CD4-positive, alpha-beta T cell (primary cell): ENCODE results near the gene GSK3B. TPM values are rescaled to one million over a fixed set of nuclear protein-coding genes. Genes with fewer than 3 reads are reported as not detected.

Experiments used
- ATAC-seq: fragments of 200-7000 bp; cut with Tn5 transposase; one replicate; pipeline ENCODE4 v1.10.0; 2022; ENCODE audit warnings: mild to moderate bottlenecking; ENCODE audit not compliant: poor library complexity
- CTCF ChIA-PET: fragments of 350-600 bp; sonication (Branson Sonifier 250); formaldehyde crosslinking; loops from one replicate; lab custom pipeline; 2021; ENCODE audit warnings: antibody characterized with exemption, inconsistent platforms; lab: Charles Lee
- POLR2A ChIA-PET: fragments of 350-600 bp; sonication (Branson Sonifier 250); formaldehyde crosslinking; loops from one replicate; lab custom pipeline; 2021; ENCODE audit warnings: antibody characterized with exemption, inconsistent platforms; lab: Charles Lee
- DNase-seq, 14 experiments: peaks; one replicate each; pipeline ENCODE4 v3.0.0-alpha.2; 2013 to 2020; ENCODE audit warnings: mixed read lengths in 2 of 14
- H3K27ac ChIP-seq, 2 donors: one replicate each; pipeline versions ENCODE4 v1.5.1 to v1.7.0; 2013; ENCODE audit warnings: low read length in 2 of 2, low read depth in 1 of 2, mild to moderate bottlenecking in 1 of 2
- H3K27me3 ChIP-seq, 2 experiments: 1 replicate in 1 of 2; 2 replicates in 1 of 2; pipeline versions ENCODE4 v1.6.1 to v1.7.0; 2013; ENCODE audit warnings: low read length in 2 of 2, control low read depth in 1 of 2, mild to moderate bottlenecking in 1 of 2, moderate library complexity in 1 of 2; ENCODE audit not compliant: insufficient read depth in 2 of 2, control insufficient read depth in 1 of 2
- H3K36me3 ChIP-seq: one replicate; pipeline ENCODE4 v1.6.1; 2013; ENCODE audit warnings: low read length, control low read depth; ENCODE audit not compliant: insufficient read depth
- H3K4me1 ChIP-seq: one replicate; pipeline ENCODE4 v1.6.1; 2013; ENCODE audit warnings: low read length, control low read depth; ENCODE audit not compliant: insufficient read depth
- H3K4me3 ChIP-seq: one replicate; pipeline ENCODE4 v1.5.1; 2013; ENCODE audit warnings: mild to moderate bottlenecking, low read length, moderate library complexity
- H3K9me3 ChIP-seq, 2 experiments: 1 replicate in 1 of 2; 2 replicates in 1 of 2; pipeline versions ENCODE4 v1.6.1 to v1.7.0; 2013; ENCODE audit warnings: low read length in 2 of 2, mild to moderate bottlenecking in 2 of 2, control low read depth in 1 of 2, moderate library complexity in 1 of 2; ENCODE audit not compliant: control insufficient read depth in 1 of 2, insufficient read depth in 1 of 2
- H3K27ac Mint-ChIP-seq: one replicate; pipeline ENCODE4 v1.8.0; 2020; ENCODE audit warnings: mixed read lengths
- H3K27me3 Mint-ChIP-seq: one replicate; pipeline ENCODE4 v1.8.0; 2021; ENCODE audit warnings: mixed read lengths
- H3K36me3 Mint-ChIP-seq: one replicate; pipeline ENCODE4 v1.8.0; 2021; ENCODE audit warnings: low read depth, mixed read lengths
- H3K4me1 Mint-ChIP-seq: one replicate; pipeline ENCODE4 v1.8.0; 2021; ENCODE audit warnings: low read depth, mixed read lengths
- H3K4me3 Mint-ChIP-seq: one replicate; pipeline ENCODE4 v1.8.0; 2020; ENCODE audit warnings: mild to moderate bottlenecking, mixed read lengths
- H3K9me3 Mint-ChIP-seq: one replicate; pipeline ENCODE4 v1.8.0; 2020; ENCODE audit warnings: mixed read lengths
- intact Hi-C, 2 experiments: fragments of 100-400 bp; cut with DNase I in 1 of 2; cut with micrococcal nuclease in 1 of 2; formaldehyde crosslinking; loops; one replicate each; pipeline versions ENCODE4 v1.15.1 to v1.9.0; 2023 to 2025; cut with DNase I, micrococcal nuclease
- total RNA-seq, 174 experiments: library from RNA in 2 of 174; stranded (reverse) in 2 of 174; gene quantifications; one replicate each; pipeline ENCODE4 v1.2.3 and lab custom pipeline; 2021 to 2026
- TF ChIP-seq, protein P1 (sequence below): fragments of 200-600 bp; IDR thresholded peaks from one replicate; pipeline ENCODE4 v1.8.0; 2022; ENCODE audit warnings: antibody characterized with exemption, mild to moderate bottlenecking

Gene GSK3B
- total RNA-seq, 2 experiments from 2014 or later: 27.9 to 29.1 TPM

DNA sequence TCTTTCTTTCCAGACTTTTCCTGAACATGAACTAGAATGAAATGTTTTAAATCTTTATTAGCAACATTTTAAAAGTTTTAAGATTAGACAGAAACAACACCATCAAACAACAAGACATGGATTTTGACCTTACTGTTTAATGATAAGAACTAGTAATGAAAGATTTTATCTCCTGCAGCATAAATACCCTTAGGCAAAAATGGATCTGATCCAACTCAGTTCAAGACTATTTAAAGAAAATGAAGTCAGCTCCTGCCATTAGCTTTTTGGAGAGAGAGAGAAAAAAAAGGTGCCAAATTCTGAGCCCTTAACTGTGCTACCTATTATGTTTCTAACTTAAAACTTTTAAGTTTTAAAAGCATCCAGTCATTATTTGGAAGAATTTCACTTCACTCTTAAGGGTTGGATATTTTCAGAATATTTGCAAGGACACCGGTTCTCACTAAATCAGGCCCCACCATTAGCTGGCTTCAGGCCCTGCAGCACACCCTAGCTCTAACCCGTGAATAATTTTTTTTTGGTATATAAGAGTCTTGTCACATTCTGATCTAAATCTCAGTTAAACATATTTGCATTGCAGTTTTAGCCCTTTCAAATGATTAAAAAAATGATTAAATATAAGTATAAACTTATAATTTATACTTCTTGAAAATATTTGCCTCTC is 252.3 kb downstream of the GSK3B start:
- ChIA-PET POLR2A (interaction anchor here (0.7 kb wide), 1 partner anchor 254 kb away, joined by 3 read pairs; no protein-coding TSS in a partner anchor), CTCF (no interaction called here)

DNA sequence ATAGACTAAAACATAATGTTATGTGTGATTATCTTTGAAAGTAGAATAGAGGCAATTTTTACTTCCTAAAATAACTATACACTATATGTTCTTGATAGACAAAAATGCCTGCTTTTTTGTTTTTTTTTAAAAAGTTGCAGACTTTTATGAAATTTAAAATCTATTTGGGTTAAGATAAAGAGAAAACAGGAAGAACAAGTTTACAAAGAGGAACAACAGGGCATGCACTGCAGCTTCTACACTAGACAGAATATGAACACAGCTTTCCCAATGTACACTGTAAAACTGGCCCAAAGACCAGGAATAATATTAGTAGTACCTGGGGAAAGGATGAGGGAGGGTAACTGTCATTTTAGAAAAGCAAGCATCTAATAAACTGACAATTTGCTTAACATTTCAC is 258.7 kb downstream of the GSK3B start:
- H3K36me3 ChIP-seq: peaks cover 10% of the 10 kb centered on the region
- ChIA-PET POLR2A (no interaction called here), CTCF (no interaction called here)
- H3K4me1 ChIP-seq: no peaks in the 10 kb centered on the region
- intact Hi-C loops: no loop called here
- H3K4me1 Mint-ChIP-seq: peaks cover 16% of the 10 kb centered on the region
- no peak for DNase-seq
- H3K27me3 ChIP-seq: no peaks in the 10 kb centered on the region
- ATAC-seq: no peak
- peaks cover 38% of the 10 kb centered on the region for H3K36me3 Mint-ChIP-seq
- TF ChIP-seq, protein P1, sequence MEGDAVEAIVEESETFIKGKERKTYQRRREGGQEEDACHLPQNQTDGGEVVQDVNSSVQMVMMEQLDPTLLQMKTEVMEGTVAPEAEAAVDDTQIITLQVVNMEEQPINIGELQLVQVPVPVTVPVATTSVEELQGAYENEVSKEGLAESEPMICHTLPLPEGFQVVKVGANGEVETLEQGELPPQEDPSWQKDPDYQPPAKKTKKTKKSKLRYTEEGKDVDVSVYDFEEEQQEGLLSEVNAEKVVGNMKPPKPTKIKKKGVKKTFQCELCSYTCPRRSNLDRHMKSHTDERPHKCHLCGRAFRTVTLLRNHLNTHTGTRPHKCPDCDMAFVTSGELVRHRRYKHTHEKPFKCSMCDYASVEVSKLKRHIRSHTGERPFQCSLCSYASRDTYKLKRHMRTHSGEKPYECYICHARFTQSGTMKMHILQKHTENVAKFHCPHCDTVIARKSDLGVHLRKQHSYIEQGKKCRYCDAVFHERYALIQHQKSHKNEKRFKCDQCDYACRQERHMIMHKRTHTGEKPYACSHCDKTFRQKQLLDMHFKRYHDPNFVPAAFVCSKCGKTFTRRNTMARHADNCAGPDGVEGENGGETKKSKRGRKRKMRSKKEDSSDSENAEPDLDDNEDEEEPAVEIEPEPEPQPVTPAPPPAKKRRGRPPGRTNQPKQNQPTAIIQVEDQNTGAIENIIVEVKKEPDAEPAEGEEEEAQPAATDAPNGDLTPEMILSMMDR: no peak
- H3K27ac ChIP-seq: no peak overlapping the region
- H3K27me3 Mint-ChIP-seq: no peaks in the 10 kb centered on the region
- H3K4me3 ChIP-seq: no peak overlapping the region
- H3K9me3 Mint-ChIP-seq: no peaks in the 10 kb centered on the region
- H3K4me3 Mint-ChIP-seq: no peak overlapping the region
- no peaks in the 10 kb centered on the region for H3K9me3 ChIP-seq
- H3K27ac Mint-ChIP-seq: no peak overlapping the region

More for the DNA sequence above, 252.3 kb downstream of the GSK3B start:
- no peaks in the 10 kb centered on the region for H3K27me3 ChIP-seq
- no peaks in the 10 kb centered on the region for H3K27me3 Mint-ChIP-seq
- no peak for DNase-seq
- ATAC-seq: no peak
- H3K4me3 Mint-ChIP-seq: no peak overlapping the region
- peaks cover 19% of the 10 kb centered on the region for H3K4me1 Mint-ChIP-seq
- intact Hi-C loops: no loop called here
- H3K36me3 ChIP-seq: peaks cover 16% of the 10 kb centered on the region
- H3K4me3 ChIP-seq: no peak overlapping the region
- H3K27ac ChIP-seq: no peak overlapping the region
- H3K27ac Mint-ChIP-seq: no peak overlapping the region
- TF ChIP-seq, protein P1: no peak
- H3K4me1 ChIP-seq: no peaks in the 10 kb centered on the region
- H3K9me3 Mint-ChIP-seq: no peaks in the 10 kb centered on the region
- peaks cover 79% of the 10 kb centered on the region for H3K36me3 Mint-ChIP-seq
- H3K9me3 ChIP-seq: no peaks in the 10 kb centered on the region

DNA sequence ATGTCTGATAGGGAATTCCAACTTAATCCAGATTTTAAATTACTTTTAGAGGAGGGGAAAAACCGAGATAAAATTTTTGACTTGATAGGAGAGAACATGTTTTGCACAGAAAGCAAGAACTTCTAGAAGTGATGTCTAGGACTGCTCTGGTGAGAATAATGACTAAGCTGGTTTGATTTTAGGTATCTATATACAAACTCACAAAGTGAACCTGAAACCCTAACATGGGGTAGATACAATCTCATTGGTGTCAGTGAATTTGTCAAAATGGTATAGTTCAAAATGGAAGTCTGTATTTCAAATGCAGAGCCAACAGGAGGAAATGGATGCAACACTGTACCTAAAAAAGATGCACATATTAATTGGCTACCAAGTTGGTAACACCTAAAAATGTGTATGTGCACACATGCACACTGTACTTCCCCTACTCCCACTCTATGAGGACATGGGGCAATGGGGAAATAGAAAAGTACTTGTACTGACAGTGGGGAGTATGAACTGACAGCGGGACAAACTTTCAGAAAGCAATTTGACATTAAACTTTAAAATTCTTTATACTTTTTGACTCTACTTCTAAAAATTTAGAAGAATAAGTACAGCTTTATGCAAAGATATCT is 259.4 kb downstream of the GSK3B start:
- no peaks in the 10 kb centered on the region for H3K27me3 ChIP-seq
- intact Hi-C loops: no loop called here
- H3K4me3 ChIP-seq: no peak overlapping the region
- no peak for ATAC-seq
- no peak overlapping the region for H3K4me3 Mint-ChIP-seq
- H3K9me3 ChIP-seq: no peaks in the 10 kb centered on the region
- DNase-seq: no peak
- no peak overlapping the region for H3K27ac Mint-ChIP-seq
- TF ChIP-seq, protein P1: no peak
- H3K36me3 Mint-ChIP-seq: peaks cover 31% of the 10 kb centered on the region
- H3K27ac ChIP-seq: no peak overlapping the region
- no peaks in the 10 kb centered on the region for H3K27me3 Mint-ChIP-seq
- H3K9me3 Mint-ChIP-seq: no peaks in the 10 kb centered on the region
- ChIA-PET CTCF (no interaction called here), POLR2A (no interaction called here)
- peaks cover 16% of the 10 kb centered on the region for H3K4me1 Mint-ChIP-seq
- H3K4me1 ChIP-seq: no peaks in the 10 kb centered on the region
- H3K36me3 ChIP-seq: peaks cover 10% of the 10 kb centered on the region
